MM.1S (cell line): Measurements from ENCODE around the gene MPZL2.

ENCODE experiments used
- DNase-seq: peaks from one replicate; pipeline ENCODE4 v3.0.0-alpha.2; 2015
- H2AFZ ChIP-seq: fragments of 300-600 bp; sonication (generic); 2 replicates; pipeline ENCODE4 v1.6.0; 2016; ENCODE audit warnings: antibody characterized with exemption, low read length
- H3F3A ChIP-seq: fragments of 300-600 bp; sonication (generic); 2 replicates; pipeline ENCODE4 v1.6.1; 2016; ENCODE audit warnings: mild to moderate bottlenecking, antibody characterized with exemption, low read length, moderate library complexity, mixed read lengths; ENCODE audit not compliant: insufficient read depth
- H3K27ac ChIP-seq: fragments of 300-600 bp; sonication (generic); 2 replicates; pipeline ENCODE4 v1.5.1; 2016; ENCODE audit warnings: mild to moderate bottlenecking, low read length
- H3K27me3 ChIP-seq: fragments of 300-600 bp; sonication (generic); replicated peaks from 2 replicates; pipeline ENCODE4 v1.6.0; 2016; ENCODE audit warnings: low read length; ENCODE audit not compliant: insufficient read depth
- H3K36me3 ChIP-seq: fragments of 300-600 bp; sonication (generic); replicated peaks from 2 replicates; pipeline ENCODE4 v1.6.1; 2016; ENCODE audit warnings: mild to moderate bottlenecking, low read length, mixed read lengths; ENCODE audit not compliant: insufficient read depth
- H3K4me1 ChIP-seq: fragments of 300-600 bp; sonication (generic); 2 replicates; pipeline ENCODE4 v1.6.1; 2016; ENCODE audit warnings: low read length, mixed read lengths
- H3K4me2 ChIP-seq: fragments of 300-600 bp; sonication (generic); 2 replicates; pipeline ENCODE4 v1.6.0; 2016; ENCODE audit warnings: low read depth, low read length
- H3K4me3 ChIP-seq: fragments of 300-600 bp; sonication (generic); 2 replicates; pipeline ENCODE4 v1.5.1; 2016; ENCODE audit warnings: low read length, mixed read lengths
- H3K79me2 ChIP-seq: fragments of 300-600 bp; sonication (generic); 2 replicates; pipeline ENCODE4 v1.6.1; 2016; ENCODE audit warnings: mixed run types, low read length, mixed read lengths
- H3K9ac ChIP-seq: fragments of 300-600 bp; sonication (generic); 2 replicates; pipeline ENCODE4 v1.6.1; 2016; ENCODE audit warnings: low read length, mixed read lengths
- H3K9me2 ChIP-seq: fragments of 300-600 bp; sonication (generic); replicated peaks from 2 replicates; pipeline ENCODE4 v1.6.1; 2016; ENCODE audit warnings: mild to moderate bottlenecking, low read length, mixed read lengths; ENCODE audit not compliant: insufficient read depth
- H3K9me3 ChIP-seq: fragments of 300-600 bp; sonication (generic); replicated peaks from 2 replicates; pipeline ENCODE4 v1.6.1; 2016; ENCODE audit warnings: mild to moderate bottlenecking, low read length, mixed read lengths; ENCODE audit not compliant: insufficient read depth
- H4K20me1 ChIP-seq: fragments of 300-600 bp; sonication (generic); 2 replicates; pipeline ENCODE4 v1.6.1; 2016; ENCODE audit warnings: mild to moderate bottlenecking, low read length, moderate library complexity, mixed read lengths; ENCODE audit not compliant: insufficient read depth
- CTCF ChIP-seq: fragments of 300-600 bp; sonication (generic); IDR thresholded peaks from 2 replicates; pipeline ENCODE4 v1.5.1; 2016; ENCODE audit warnings: antibody characterized with exemption, low read length, mixed read lengths
- EZH2 ChIP-seq: fragments of 300-600 bp; sonication (generic); optimal IDR thresholded peaks from 2 replicates; pipeline ENCODE3; 2017; ENCODE audit warnings: low read depth, mild to moderate bottlenecking, antibody characterized with exemption, low read length, mixed read lengths
- EZH2phosphoT487 ChIP-seq: fragments of 300-600 bp; sonication (generic); IDR thresholded peaks from 2 replicates; pipeline ENCODE4 v1.6.1; 2018; ENCODE audit warnings: antibody characterized with exemption, low read length

Gene MPZL2

GRCh38 chr11:118263112-118263511 is 985 bp downstream of the MPZL2 start:
- Histone ChIP-seq H3K9me2 (no peaks in the 10 kb centered on the region), H3K79me2 (no peaks in the 10 kb centered on the region), H3K27me3 (no peaks in the 10 kb centered on the region), H3K9ac (peak overlapping the region; percentile 52; the same call in 1 of the 2 replicates), H3K4me1 (peaks cover 11% of the 10 kb centered on the region), H4K20me1 (no peaks in the 10 kb centered on the region), H2AFZ (no peak overlapping the region), H3K4me2 (peak overlapping the region; percentile 69), H3K4me3 (peak overlapping the region; percentile 68), H3K36me3 (no peaks in the 10 kb centered on the region), H3K9me3 (no peaks in the 10 kb centered on the region), H3K27ac (no peak overlapping the region), H3F3A (peaks cover 10% of the 10 kb centered on the region)
- TF ChIP-seq EZH2phosphoT487 (no peak), EZH2 (no peak), CTCF (no peak)
- DNase-seq: no peak

- H3K27me3 ChIP-seq: no peaks in the 10 kb centered on the region
- H3K4me3 ChIP-seq: no peak overlapping the region
- H3K36me3 ChIP-seq: no peaks in the 10 kb centered on the region
- peaks cover 10% of the 10 kb centered on the region for H3F3A ChIP-seq
- H3K27ac ChIP-seq: no peak overlapping the region
- TF ChIP-seq EZH2 (no peak), CTCF (no peak), EZH2phosphoT487 (no peak)
- H3K4me2 ChIP-seq: no peak overlapping the region
- no peaks in the 10 kb centered on the region for H3K9me2 ChIP-seq
- no peaks in the 10 kb centered on the region for H4K20me1 ChIP-seq
- H3K9ac ChIP-seq: no peak overlapping the region
- no peak for DNase-seq
- H3K9me3 ChIP-seq: no peaks in the 10 kb centered on the region
- no peak overlapping the region for H2AFZ ChIP-seq
- H3K79me2 ChIP-seq: no peaks in the 10 kb centered on the region
- H3K4me1 ChIP-seq: peaks cover 11% of the 10 kb centered on the region
These were observed 3.7 kb downstream of the MPZL2 start for GRCh38 chr11:118260353-118260752.

- no peak overlapping the region for H3K4me3 ChIP-seq
- H3K79me2 ChIP-seq: no peaks in the 10 kb centered on the region
- DNase-seq: no peak
- TF ChIP-seq EZH2phosphoT487 (no peak), CTCF (no peak), EZH2 (no peak)
- H3K27me3 ChIP-seq: no peaks in the 10 kb centered on the region
- H3K9ac ChIP-seq: no peak overlapping the region
- no peaks in the 10 kb centered on the region for H3K36me3 ChIP-seq
- H3K9me3 ChIP-seq: no peaks in the 10 kb centered on the region
- no peak overlapping the region for H3K27ac ChIP-seq
- no peaks in the 10 kb centered on the region for H4K20me1 ChIP-seq
- H3K4me1 ChIP-seq: peaks cover 11% of the 10 kb centered on the region
- H2AFZ ChIP-seq: no peak overlapping the region
- peaks cover 10% of the 10 kb centered on the region for H3F3A ChIP-seq
- H3K9me2 ChIP-seq: no peaks in the 10 kb centered on the region
- H3K4me2 ChIP-seq: no peak overlapping the region
These were observed 5.0 kb downstream of the MPZL2 start for GRCh38 chr11:118259138-118259537.
